GM18873 (cell line): ENCODE results near the gene FBLN2.

Experiments used
- ATAC-seq: cut with Tn5 transposase; IDR thresholded peaks from one replicate; pipeline ENCODE4 v1.9.1; 2021; ENCODE audit warnings: mild to moderate bottlenecking, moderate library complexity, moderate number of reproducible peaks; ENCODE audit not compliant: unreplicated experiment, low FRiP score

Gene FBLN2

GRCh38 chr3:13673207-13673606 is 124.3 kb downstream of the FBLN2 start:
- no peak for ATAC-seq

GRCh38 chr3:13674538-13675185 is 125.7 kb downstream of the FBLN2 start:
- no peak for ATAC-seq

DNA sequence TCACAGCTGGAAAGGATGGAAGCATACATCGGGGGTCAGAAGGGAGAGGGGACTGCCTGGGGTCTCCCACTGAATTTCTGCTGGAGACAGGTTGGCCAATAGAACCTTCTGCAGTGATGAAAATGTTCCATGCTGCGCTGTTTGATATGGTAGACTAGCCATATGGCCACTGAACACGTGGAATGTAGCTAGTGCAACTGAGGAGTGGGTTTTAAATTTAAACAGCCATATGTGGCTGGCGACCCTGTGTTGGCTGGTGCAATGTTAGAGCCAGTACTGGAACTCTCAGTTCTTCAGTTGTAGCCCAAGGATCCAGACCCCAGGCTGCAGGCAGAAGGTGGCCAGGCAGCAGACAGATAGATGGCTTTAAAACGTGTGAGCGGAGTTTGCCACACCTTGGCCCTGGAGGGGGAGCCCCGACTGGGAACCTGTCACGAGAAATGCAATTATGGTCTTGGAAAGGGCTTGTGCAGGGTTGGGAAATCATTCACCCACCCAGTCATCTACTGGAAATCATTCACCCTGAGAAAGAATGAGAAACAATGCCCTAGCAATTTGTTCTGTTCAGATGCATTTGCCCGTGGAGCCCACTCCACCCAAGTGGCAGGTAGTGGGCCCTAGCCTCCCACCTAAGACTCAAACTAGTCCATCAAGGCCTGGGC is 127.6 kb downstream of the FBLN2 start:
- ATAC-seq, result no peak

- no peak for ATAC-seq
Observed at GRCh38 chr3:13677272-13677671, 128.3 kb downstream of the FBLN2 start.

- no peak for ATAC-seq
Observed at GRCh38 chr3:13681931-13682330, 133.0 kb downstream of the FBLN2 start.

DNA sequence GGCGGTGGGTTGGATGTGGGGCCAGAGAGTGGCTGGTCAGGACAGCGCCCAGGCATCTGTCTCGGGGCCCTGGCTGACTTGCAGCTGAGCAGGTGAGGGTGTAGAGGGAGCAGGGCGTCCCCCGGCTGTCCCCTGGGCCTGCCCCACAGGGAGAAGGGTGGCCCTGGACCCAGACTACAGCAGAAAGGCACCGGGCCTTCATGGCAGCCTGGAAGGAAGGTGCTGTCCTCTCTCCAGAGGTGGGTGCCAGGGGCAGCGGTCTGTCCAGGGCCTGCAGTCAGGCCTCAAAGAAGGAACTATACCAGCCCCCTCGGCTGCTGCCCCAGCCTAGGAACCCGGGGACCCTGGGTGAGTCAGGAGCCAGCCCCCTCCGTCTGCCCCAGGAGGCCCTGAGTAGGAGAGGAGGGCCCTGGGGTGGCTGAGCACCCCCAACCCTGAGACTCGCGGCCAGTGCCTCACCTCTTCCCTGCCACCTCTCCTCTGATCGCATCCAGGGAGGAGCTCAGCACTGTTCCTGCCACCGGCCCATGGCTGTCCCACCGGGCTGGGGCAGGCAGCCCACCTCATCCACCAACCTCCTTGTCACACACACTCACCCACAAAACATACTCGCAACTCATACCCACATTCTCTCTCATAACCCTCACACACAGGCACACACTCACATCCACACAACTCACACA is 133.5 kb downstream of the FBLN2 start:
- no peak for ATAC-seq

- ATAC-seq, result no peak
Observed at GRCh38 chr3:13683288-13683687, 134.4 kb downstream of the FBLN2 start.

- no peak for ATAC-seq
Observed at GRCh38 chr3:13683772-13684171, 134.8 kb downstream of the FBLN2 start.

DNA sequence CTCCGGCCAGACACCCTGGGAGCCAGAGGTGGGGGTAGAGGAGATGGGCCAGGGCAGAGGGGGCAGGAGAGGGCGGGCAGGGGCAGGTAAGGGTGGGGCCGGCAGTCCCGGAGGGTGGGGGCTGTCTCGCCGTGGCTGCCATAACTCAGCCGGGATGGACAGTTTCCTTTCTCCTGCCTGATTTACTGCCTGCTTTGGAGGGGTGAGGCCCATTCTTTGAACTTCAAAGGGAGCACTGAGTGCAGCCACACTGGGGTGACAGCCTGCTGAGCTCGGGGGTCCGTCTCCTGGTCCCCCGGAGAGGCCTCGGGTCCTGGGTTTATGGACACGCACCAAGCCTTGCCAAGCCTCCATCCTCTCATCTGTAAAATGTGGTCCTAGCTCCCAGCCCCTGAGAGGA is 135.4 kb downstream of the FBLN2 start:
- no peak for ATAC-seq

- ATAC-seq, result no peak
Observed at GRCh38 chr3:13684854-13685253, 135.9 kb downstream of the FBLN2 start.

DNA sequence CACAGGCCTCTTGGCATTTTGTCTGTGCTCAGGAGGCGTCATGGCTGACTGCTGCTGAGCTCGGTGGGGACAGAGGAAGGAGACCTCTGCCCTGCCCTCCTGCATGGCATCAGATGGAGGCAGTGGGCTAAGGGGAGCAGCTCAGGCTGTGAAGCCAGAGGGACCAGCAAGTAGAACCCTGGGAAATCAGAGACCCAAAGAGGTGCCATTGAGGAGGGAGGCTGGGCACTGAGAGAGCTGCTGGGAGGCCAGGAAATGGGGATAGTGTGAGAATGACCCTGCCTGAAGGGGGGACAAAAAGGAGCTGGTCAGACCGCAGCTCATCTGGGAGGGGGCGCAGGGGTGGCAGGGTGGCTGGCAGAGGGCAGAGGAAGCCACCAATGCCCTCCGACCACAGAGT is 136.8 kb downstream of the FBLN2 start:
- ATAC-seq, result no peak

GRCh38 chr3:13686367-13687160 is 137.6 kb downstream of the FBLN2 start:
- no peak for ATAC-seq

GRCh38 chr3:13687517-13687943 is 138.6 kb downstream of the FBLN2 start:
- no peak for ATAC-seq
